Ecto neural progenitor cell (in vitro differentiated cells): ENCODE results near the gene EPS8L1.

Experiments used
- DNase-seq: peaks from one replicate; pipeline ENCODE4 v3.0.0-alpha.2; 2018; ENCODE audit warnings: low spot score

The EPS8L1 gene

GRCh38 chr19:55080121-55080967, 4.7 kb downstream of the EPS8L1 start:
- peak; percentile 88 for DNase-seq

- peak; percentile 95 for DNase-seq
Observed at GRCh38 chr19:55080968-55081769, 5.5 kb downstream of the EPS8L1 start.

DNA sequence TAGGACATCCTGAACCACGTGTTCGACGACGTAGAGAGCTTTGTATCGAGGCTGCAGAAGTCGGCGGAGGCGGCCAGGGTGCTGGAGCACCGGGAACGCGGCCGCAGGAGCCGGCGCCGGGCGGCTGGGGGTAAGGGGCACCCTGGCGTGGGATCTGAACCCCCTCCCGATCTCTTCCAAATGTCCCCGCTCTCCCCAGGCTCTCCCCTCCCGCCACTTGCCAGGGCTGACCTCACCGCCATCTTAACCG, 6.0 kb downstream of the EPS8L1 start:
- no peak for DNase-seq

- DNase-seq, result peak; percentile 81
Observed at GRCh38 chr19:55082020-55082851, 6.6 kb downstream of the EPS8L1 start.

- DNase-seq, result no peak
Observed at GRCh38 chr19:55083004-55083850, 7.6 kb downstream of the EPS8L1 start.

GRCh38 chr19:55084416-55084815, 8.7 kb downstream of the EPS8L1 start:
- DNase-seq, result no peak

- peak; percentile 62 for DNase-seq
Observed at GRCh38 chr19:55085923-55086715, 10.4 kb downstream of the EPS8L1 start.

DNA sequence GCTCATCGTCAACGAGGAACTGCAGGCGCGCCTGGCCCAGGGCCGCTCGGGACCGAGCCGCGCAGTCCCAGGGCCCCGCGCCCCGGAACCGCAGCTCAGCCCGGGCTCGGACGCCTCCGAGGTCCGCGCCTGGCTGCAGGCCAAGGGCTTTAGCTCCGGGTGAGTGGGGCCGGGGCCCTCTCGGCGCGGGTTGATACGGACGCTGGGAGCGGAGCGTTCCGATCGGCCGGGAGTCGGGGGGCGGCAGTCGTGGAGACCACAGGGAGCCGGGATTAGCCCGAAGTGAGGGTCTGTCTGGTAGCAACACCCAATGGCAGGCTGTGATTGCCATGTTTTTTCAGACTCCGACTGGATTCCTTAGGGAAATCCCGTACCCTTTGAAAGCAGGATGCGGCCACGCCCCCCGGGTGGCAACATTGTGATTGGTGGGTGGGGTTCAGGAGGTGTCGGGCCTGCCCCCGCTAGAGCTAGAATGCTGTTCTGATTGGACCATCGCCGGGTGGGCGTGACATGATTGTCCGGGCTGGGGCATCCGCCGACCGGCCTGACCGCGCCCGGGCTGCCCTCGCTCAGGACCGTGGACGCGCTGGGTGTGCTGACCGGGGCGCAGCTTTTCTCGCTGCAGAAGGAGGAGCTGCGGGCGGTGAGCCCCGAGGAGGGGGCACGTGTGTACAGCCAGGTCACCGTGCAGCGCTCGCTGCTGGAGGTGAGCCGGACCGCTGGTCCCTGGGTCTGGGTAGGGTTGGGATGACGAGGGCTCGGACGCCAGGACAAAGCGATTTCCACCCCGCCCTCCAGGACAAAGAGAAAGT, 11.3 kb downstream of the EPS8L1 start:
- peak; percentile 99 for DNase-seq

- peak; percentile 68 for DNase-seq
Observed at GRCh38 chr19:55087542-55087901, 11.9 kb downstream of the EPS8L1 start.

GRCh38 chr19:55088021-55088451, 12.4 kb downstream of the EPS8L1 start:
- no peak for DNase-seq

DNA sequence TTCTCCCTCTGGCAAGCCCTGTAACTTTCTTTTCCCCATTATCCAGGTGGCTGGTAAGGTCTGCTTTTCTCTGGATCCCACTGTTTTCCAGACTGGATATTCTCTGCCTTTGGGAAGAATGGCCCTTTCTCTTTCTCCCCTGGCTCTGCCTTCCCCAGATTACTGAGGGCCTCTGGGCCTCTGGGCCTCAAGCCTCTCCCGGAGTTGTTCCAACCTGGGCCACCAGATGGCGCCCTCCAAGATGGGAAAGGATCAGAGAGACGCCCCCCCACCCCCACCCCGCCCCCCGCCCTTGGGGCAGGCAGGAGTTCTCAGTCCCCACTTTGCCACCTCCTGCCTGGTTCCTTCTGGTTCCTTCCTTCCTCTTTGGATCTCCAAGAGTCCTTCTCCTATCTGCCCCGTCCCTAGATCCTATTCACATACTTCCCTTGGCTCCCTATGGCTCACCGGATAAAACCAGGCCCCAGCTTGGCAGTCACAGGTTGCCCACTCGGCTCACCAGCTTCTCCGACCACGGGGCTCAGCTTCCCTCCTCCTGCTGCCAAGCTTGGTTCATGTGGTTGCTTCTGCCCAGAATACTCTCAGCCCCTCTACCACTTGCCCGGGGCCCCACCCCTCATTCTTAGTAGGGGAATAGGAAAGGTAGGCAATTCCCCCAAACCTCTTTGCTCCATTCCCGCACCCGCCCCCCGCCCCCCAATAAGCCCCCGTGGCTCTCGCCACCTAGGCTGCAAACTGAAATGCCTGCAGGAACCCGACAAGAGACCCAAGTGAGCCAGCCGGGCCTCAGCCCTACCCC, 13.1 kb downstream of the EPS8L1 start:
- peak; percentile 93 for DNase-seq

DNA sequence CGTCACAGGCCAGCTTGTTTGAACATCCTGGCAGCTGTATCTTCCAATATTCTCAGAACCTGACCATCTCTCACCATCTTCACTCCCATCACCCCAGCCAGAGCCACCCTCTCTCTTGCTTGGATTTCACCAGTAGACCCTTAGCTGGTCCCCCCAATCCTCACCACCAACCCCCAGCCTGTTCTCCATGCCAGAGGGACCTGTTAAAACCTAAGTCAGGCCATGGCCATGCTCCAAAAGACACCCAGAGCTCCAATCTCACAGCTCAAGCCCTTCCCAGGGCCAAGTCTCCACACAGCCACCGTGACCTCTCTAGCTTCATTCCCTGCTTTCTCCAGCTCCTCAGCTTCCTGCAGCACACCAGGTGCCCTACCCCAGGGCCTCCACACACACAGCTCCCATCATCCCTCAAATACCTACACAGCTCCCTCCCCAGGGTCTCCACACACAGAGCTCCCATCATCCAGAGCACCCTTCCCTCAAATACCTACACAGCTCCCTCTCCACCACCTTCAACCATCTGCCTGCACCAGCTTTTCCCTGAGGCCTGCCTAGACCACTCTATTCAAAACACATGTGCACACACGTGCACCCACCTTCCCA, 13.8 kb downstream of the EPS8L1 start:
- DNase-seq, result no peak

- no peak for DNase-seq
Observed at GRCh38 chr19:55090564-55090963, 14.9 kb downstream of the EPS8L1 start.

GRCh38 chr19:55091126-55091910, 15.6 kb downstream of the EPS8L1 start:
- peak; percentile 44 for DNase-seq

DNA sequence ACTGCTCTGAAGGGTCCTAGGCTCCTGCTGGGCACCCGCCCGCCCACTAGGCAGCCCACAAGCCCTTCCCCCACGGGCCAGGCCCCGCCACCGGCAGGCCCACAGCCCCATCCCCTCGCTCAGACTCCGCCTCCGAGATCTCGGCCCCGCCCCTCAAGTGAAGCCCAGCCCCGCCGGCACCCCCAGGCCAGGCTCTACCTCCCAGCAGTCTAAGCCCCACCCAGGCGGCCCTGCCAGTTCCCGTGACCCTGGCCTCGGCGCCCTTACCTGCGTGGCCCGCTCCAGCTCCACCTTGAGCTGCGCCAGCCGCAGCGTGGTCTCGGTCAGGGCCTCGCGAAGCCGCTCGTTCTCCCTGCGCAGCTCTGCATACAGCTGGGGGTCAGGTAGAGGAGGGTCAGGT, 16.3 kb downstream of the EPS8L1 start:
- DNase-seq, result peak; percentile 85

DNA sequence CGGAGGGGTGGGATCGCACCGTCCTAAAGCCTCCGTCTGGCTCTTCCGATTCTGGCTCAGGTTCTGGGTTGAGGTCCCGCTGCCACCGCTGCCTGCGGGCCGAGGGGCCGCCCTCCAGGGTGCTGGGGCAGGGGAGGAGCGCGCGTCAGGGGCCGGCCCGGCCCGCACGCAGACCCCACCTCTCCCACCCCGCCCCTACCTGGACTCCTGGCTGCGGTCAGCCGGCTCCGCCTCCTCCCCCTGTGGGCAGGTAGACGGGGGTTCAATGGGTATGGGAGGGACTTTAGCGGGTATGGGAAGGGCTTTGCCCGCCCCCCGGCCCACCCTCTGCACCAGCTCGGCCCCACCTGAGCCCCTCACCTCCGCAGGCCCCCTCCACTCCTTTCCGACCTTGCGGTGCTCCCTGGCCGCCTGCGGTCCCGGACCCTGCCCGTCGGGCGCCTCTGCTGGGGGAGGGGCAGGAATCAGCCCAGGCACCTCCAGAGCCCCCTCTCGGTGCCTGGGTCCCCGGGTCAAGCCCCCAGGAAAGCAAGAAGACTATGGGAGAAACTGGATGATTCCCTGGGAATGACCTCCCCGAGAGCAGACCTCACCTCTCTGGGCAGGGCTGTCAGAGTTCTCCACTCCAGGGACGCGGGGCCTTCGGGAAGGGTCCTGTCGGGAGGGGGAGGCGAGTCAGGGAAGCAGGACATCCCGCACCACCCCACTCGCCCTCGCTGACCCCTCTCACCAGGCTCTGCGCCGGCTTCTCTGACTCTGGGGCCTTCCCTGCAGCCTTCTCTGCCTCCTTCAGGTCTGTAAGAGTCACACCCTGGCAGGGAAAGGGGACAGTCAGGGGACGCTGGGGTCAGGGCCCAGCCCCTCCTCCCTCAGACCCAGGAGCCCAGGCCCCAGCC, 17.0 kb downstream of the EPS8L1 start:
- DNase-seq, result peak; percentile 61
